K562 (cell line): ENCODE data around the gene CLEC17A. TPM values are rescaled to one million over a fixed set of nuclear protein-coding genes. Genes with fewer than 3 reads are reported as not detected.
"Not testable (repeated sequence)": the region's sequence is repeated elsewhere in the genome, so short reads cannot be mapped to it uniquely, and the experiment has no call there.

Source experiments
- ATAC-seq: fragments of 200-7000 bp; cut with Tn5 transposase; 3 replicates; pipeline ENCODE4 v1.9.1; 2020; ENCODE audit warnings: moderate library complexity
- BruUV-seq: library from RNA; stranded (reverse); fragments of 400-500 nt; replicated peaks from 2 replicates; lab custom pipeline; 2021; lab: Mats Ljungman, UMichigan
- CTCF ChIA-PET: fragments of 300-600 bp; formaldehyde crosslinking; extraction: SDS; loops from one replicate; lab custom pipeline; 2021; ENCODE audit warnings: low intra/inter-chr PET ratio; lab: Yijun Ruan, JAX
- POLR2A ChIA-PET: fragments of 300-600, 350-650 bp; sonication (Branson Sonifier 250); formaldehyde crosslinking; extraction: SDS; loops from one replicate; lab custom pipeline; 2021; ENCODE audit warnings: antibody characterized with exemption, inconsistent platforms; lab: Yijun Ruan, JAX
- DNase-seq, 4 experiments: peaks; one replicate each; pipeline versions ENCODE4 v3.0.0 to v3.0.0-alpha.2; 2011 to 2018; ENCODE audit warnings: low spot score in 3 of 4, mixed read lengths in 3 of 4; ENCODE audit errors: extremely low read depth in 1 of 4
- FAIRE-seq: peaks from 2 replicates; lab custom pipeline; 2011; peaks lifted over from hg19 to GRCh38; lab: Jason Lieb, UNC
- H2AFZ ChIP-seq: 2 replicates; pipeline ENCODE4 v1.6.0; 2011; ENCODE audit warnings: low read depth, low read length, control low read depth, inconsistent platforms
- H3K27ac ChIP-seq: fragments of 200-600 bp; 3 replicates; pipeline ENCODE4 v1.8.0; 2011; ENCODE audit warnings: low read depth, mild to moderate bottlenecking, control low read depth, inconsistent platforms, low read length, moderate library complexity, mixed read lengths; ENCODE audit errors: extremely low read depth
- H3K27me3 ChIP-seq, 2 experiments: fragments of 300-600 bp in 1 of 2; 2 replicates in 1 of 2; 3 replicates in 1 of 2; pipeline versions ENCODE4 v1.6.0 to v1.8.0; 2011; ENCODE audit warnings: inconsistent platforms in 2 of 2, low read length in 2 of 2, mild to moderate bottlenecking in 1 of 2, mixed read lengths in 1 of 2, moderate library complexity in 1 of 2; ENCODE audit not compliant: control insufficient read depth in 2 of 2, insufficient read depth in 2 of 2
- H3K36me3 ChIP-seq: fragments of 300-600 bp; 3 replicates; pipeline ENCODE4 v1.8.0; 2011; ENCODE audit warnings: mild to moderate bottlenecking, low read length, inconsistent platforms; ENCODE audit not compliant: control insufficient read depth, insufficient read depth
- H3K4me1 ChIP-seq, 2 experiments: fragments of 200-600 bp in 1 of 2; replicated peaks in 1 of 2; 2 replicates in 1 of 2; 3 replicates in 1 of 2; pipeline versions ENCODE4 v1.5.1 to v1.8.0; 2011; ENCODE audit warnings: inconsistent platforms in 2 of 2, low read length in 2 of 2, mild to moderate bottlenecking in 1 of 2, mixed read lengths in 1 of 2, moderate library complexity in 1 of 2; ENCODE audit not compliant: control insufficient read depth in 2 of 2, insufficient read depth in 2 of 2
- H3K4me2 ChIP-seq: 2 replicates; pipeline ENCODE4 v1.6.1; 2011; ENCODE audit warnings: low read length, control low read depth, inconsistent platforms, mixed read lengths; ENCODE audit not compliant: insufficient read depth
- H3K4me3 ChIP-seq: fragments of 200-600 bp; sonication (generic), shearing (Covaris generic); 2 replicates; pipeline ENCODE4 v1.5.1; 2016; ENCODE audit warnings: control low read depth, inconsistent platforms
- H3K79me2 ChIP-seq: fragments of 200-600 bp; 3 replicates; pipeline ENCODE4 v1.8.0; 2011; ENCODE audit warnings: low read length, inconsistent platforms; ENCODE audit not compliant: control insufficient read depth, insufficient read depth
- H3K9ac ChIP-seq, 2 experiments: 2 replicates each; pipeline versions ENCODE4 v1.6.0 to v1.6.1; 2011; ENCODE audit warnings: low read depth in 2 of 2, low read length in 2 of 2, control low read depth in 1 of 2, inconsistent platforms in 1 of 2, mild to moderate bottlenecking in 1 of 2, mixed read lengths in 1 of 2; ENCODE audit not compliant: insufficient read depth in 1 of 2
- H3K9me1 ChIP-seq: one replicate; pipeline ENCODE4 v1.6.0; 2011; ENCODE audit warnings: inconsistent platforms, mild to moderate bottlenecking, low read length, moderate library complexity; ENCODE audit not compliant: control insufficient read depth, insufficient read depth
- H3K9me3 ChIP-seq: replicated peaks from 2 replicates; pipeline ENCODE4 v1.5.1; 2011; ENCODE audit warnings: low read depth, low read length, inconsistent platforms; ENCODE audit not compliant: control insufficient read depth, insufficient read depth
- H4K20me1 ChIP-seq: replicated peaks from 2 replicates; pipeline ENCODE4 v1.6.1; 2011; ENCODE audit warnings: low read length, inconsistent platforms, mixed read lengths; ENCODE audit not compliant: control insufficient read depth, insufficient read depth
- C11orf30 ChIP-seq: fragments of 450-650 bp; IDR thresholded peaks from 2 replicates; pipeline ENCODE4 v1.6.1; 2016; ENCODE audit warnings: low read depth, mild to moderate bottlenecking
- CREM ChIP-seq: IDR thresholded peaks from 2 replicates; pipeline ENCODE4 v1.6.1; 2014; ENCODE audit warnings: antibody characterized with exemption, low read depth
- GABPB1 ChIP-seq: sonication (generic); formaldehyde crosslinking; IDR thresholded peaks from 2 replicates; pipeline ENCODE4 v1.8.0; 2022; ENCODE audit warnings: mild to moderate bottlenecking, missing genetic modification reagents
- HDAC6 ChIP-seq: IDR thresholded peaks from 2 replicates; pipeline ENCODE4 v1.6.1; 2012; ENCODE audit warnings: low read depth, mild to moderate bottlenecking, control low read depth, inconsistent platforms, low read length, moderate library complexity
- HDGF ChIP-seq: fragments of 450-650 bp; IDR thresholded peaks from 2 replicates; pipeline ENCODE4 v1.6.1; 2016
- MLLT1 ChIP-seq, 2 experiments: fragments of 450-650 bp; IDR thresholded peaks; 2 replicates each; pipeline ENCODE4 v1.6.1; 2016
- NR4A1 ChIP-seq, 2 experiments: fragments of 250-450 bp in 1 of 2; fragments of 450-650 bp in 1 of 2; sonication (Bioruptor Pico) in 1 of 2; IDR thresholded peaks; 2 replicates each; pipeline versions ENCODE4 v1.4.0 to v1.6.1; 2016 to 2020; ENCODE audit warnings: mild to moderate bottlenecking in 2 of 2, missing compliant biosample characterization in 1 of 2, missing genetic modification characterization in 1 of 2, moderate library complexity in 1 of 2
- POLR2G ChIP-seq: fragments of 200-400 bp; formaldehyde crosslinking; IDR thresholded peaks from 2 replicates; pipeline ENCODE4 v1.6.1; 2017; ENCODE audit warnings: low read depth, mild to moderate bottlenecking, antibody characterized with exemption, low read length, moderate library complexity
- RUNX1 ChIP-seq: sonication (generic); IDR thresholded peaks from 2 replicates; pipeline ENCODE4 v1.6.1; 2016; ENCODE audit warnings: antibody characterized with exemption, low read depth
- ZNF316 ChIP-seq: fragments of 450-650 bp; IDR thresholded peaks from 2 replicates; pipeline ENCODE4 v1.6.1; 2016
- WGBS: fragments of 100-300 bp; shearing (Covaris generic); methylation state at CpG from one replicate; pipeline ENCODE4 v1.1.6; 2016; ENCODE audit warnings: low coverage, mixed read lengths; ENCODE audit not compliant: insufficient coverage; ENCODE audit errors: missing lambda C conversion rate; 5-methylcytosine and 5-hydroxymethylcytosine counted together
- in situ Hi-C: fragments of 300-500 bp; cut with MboI; formaldehyde crosslinking; loops from 4 replicates; pipeline ENCODE4 v1.15.0; 2018; ENCODE audit warnings: inconsistent platforms, mixed read lengths
- intact Hi-C: fragments of 100-400 bp; cut with micrococcal nuclease; formaldehyde crosslinking; loops from 2 replicates; pipeline ENCODE4 v1.14.2; 2022
- polyA plus RNA-seq, 8 experiments: library from polyadenylated mRNA; depleted of rRNA in 4 of 8; stranded (reverse) in 5 of 8; unstranded in 3 of 8; fragments of >200 nt; fragmentation: Nextera tagmentation in 2 of 8; fragmentation: Illumina TruSeq in 1 of 8; extraction: Ambion mirVana in 2 of 8; extraction: Trizol in 1 of 8; gene quantifications; 2 replicates each; pipeline versions ENCODE4 v1.2.1 to v1.2.3, GENCODE V29; 2011 to 2014; ENCODE audit warnings: inconsistent platforms in 1 of 8, missing spikeins in 1 of 8
- total RNA-seq, 7 experiments: library from RNA; depleted of rRNA in 6 of 7; stranded (reverse); fragments of >200 nt in 6 of 7; fragmentation: Illumina TruSeq in 2 of 7; extraction: Trizol in 2 of 7; gene quantifications; 2 replicates each; pipeline versions ENCODE4 v1.2.1 to v1.2.3, GENCODE V29; 2011 to 2021; ENCODE audit warnings: low replicate concordance in 1 of 7
- TF ChIP-seq, protein P1 (sequence below): IDR thresholded peaks from 2 replicates; pipeline ENCODE4 v1.6.1; 2014; ENCODE audit warnings: antibody characterized with exemption
- TF ChIP-seq, protein P2 (sequence below): fragments of 200-800 bp; sonication (Bioruptor generic); IDR thresholded peaks from 2 replicates; pipeline ENCODE4 v1.6.1; 2017; ENCODE audit warnings: missing genetic modification characterization, missing compliant biosample characterization

The CLEC17A gene
- total and polyA plus RNA-seq, 9 of the 15 experiments (the other 6 are each of a cell fraction or from before 2014, with no cell fraction given) = 0.03 TPM; not detected in 8

GRCh38 chr19:14563989-14564651, 18.8 kb upstream of the CLEC17A start (continued):
- TF ChIP-seq RUNX1 = no peak
- no peak for TF ChIP-seq NR4A1 (CRISPR knock-in tag; IDR thresholded peaks at IDR 0.05)
- no peak for TF ChIP-seq NR4A1 (tag; IDR thresholded peaks at IDR 0.05)
- TF ChIP-seq, protein P1, sequence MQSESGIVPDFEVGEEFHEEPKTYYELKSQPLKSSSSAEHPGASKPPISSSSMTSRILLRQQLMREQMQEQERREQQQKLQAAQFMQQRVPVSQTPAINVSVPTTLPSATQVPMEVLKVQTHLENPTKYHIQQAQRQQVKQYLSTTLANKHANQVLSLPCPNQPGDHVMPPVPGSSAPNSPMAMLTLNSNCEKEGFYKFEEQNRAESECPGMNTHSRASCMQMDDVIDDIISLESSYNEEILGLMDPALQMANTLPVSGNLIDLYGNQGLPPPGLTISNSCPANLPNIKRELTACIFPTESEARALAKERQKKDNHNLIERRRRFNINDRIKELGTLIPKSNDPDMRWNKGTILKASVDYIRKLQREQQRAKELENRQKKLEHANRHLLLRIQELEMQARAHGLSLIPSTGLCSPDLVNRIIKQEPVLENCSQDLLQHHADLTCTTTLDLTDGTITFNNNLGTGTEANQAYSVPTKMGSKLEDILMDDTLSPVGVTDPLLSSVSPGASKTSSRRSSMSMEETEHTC = no peak
- no peak for TF ChIP-seq HDAC6
- TF ChIP-seq, all 486 proteins: peak for 7

DNA sequence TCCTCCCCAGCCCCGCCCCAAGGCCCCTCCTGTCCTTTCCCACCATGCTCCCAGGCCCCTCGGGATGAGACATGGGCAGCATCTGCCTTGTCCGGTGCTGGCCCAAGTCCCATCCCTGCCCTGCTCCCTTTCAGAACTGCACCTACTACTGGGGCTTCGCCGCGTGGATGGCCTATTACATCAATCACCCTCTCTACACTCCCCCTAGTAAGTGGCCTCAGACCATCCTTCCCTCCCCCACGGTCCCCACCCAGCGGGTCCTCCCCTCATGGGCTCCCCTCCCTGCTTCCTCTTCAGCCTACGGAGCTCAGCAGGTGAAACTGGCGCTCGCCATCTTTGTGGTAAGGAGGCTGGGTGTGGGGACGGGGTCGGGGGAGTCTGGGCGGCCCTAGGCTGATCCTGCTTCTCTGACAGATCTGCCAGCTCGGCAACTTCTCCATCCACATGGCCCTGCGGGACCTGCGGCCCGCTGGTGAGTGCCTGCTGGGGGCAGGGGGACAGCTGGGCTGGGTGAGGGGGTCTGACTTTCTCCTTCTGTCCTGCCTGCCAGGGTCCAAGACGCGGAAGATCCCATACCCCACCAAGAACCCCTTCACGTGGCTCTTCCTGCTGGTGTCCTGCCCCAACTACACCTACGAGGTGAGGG, 18.1 kb upstream of the CLEC17A start:
- H3K9me1 ChIP-seq, H3K27ac ChIP-seq, H3K9me3 ChIP-seq, BruUV-seq, CTCF ChIA-PET, H4K20me1 ChIP-seq, DNase-seq, H2AFZ ChIP-seq, POLR2A ChIA-PET, H3K4me2 ChIP-seq, FAIRE-seq, in situ Hi-C loops, H3K9ac ChIP-seq, H3K4me3 ChIP-seq, H3K27me3 ChIP-seq, intact Hi-C loops: not testable (repeated sequence)
- TF ChIP-seq, protein P2, sequence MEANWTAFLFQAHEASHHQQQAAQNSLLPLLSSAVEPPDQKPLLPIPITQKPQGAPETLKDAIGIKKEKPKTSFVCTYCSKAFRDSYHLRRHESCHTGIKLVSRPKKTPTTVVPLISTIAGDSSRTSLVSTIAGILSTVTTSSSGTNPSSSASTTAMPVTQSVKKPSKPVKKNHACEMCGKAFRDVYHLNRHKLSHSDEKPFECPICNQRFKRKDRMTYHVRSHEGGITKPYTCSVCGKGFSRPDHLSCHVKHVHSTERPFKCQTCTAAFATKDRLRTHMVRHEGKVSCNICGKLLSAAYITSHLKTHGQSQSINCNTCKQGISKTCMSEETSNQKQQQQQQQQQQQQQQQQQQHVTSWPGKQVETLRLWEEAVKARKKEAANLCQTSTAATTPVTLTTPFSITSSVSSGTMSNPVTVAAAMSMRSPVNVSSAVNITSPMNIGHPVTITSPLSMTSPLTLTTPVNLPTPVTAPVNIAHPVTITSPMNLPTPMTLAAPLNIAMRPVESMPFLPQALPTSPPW (CRISPR knock-in tag) = 0 out of 2 replicates have a peak, but pooled peaks have one; percentile 8
- TF ChIP-seq GABPB1 (peak; percentile 37; the same call in 1 of the 2 replicates), ZNF316 (peak; percentile 42), C11orf30 (peak; percentile 19; the same call in 1 of the 2 replicates), HDGF (peak; percentile 54; the same call in 1 of the 2 replicates), POLR2G (peak; percentile 61; the same call in 1 of the 2 replicates), MLLT1 (IDR thresholded peaks at IDR 0.05) (0 out of 4 replicates have a peak, but pooled peaks of 1 of the 2 experiments have one; percentile 19), CREM (0 out of 2 replicates have a peak, but pooled peaks have one; percentile 10)
- Histone ChIP-seq H3K4me1 (peaks cover 12 to 85% of the 10 kb centered on the region in 2 experiments; a peak in 4 of 5 replicates), H3K79me2 (peaks cover 33% of the 10 kb centered on the region), H3K36me3 (peaks cover 56% of the 10 kb centered on the region; the same call in 2 of the 3 replicates)
- WGBS = 69% methylated on average over 13 of the region's 22 CpGs
- peak; percentile 41 for ATAC-seq
